Fibroblast of the aortic adventitia (primary cell): ENCODE measurements around the gene LEO1. TPM values are rescaled to one million over a fixed set of nuclear protein-coding genes. Genes with fewer than 3 reads are reported as not detected.
A peak's percentile ranks its signal among the peaks of the same experiment; 100 is the strongest.
"Not testable (repeated sequence)": the region's sequence is repeated elsewhere in the genome, so short reads cannot be mapped to it uniquely, and the experiment has no call there.

ENCODE experiments used
- DNase-seq: peaks from one replicate; pipeline ENCODE4 v3.0.0-alpha.2; 2010; ENCODE audit warnings: low read depth
- H3K4me3 ChIP-seq: 2 replicates; pipeline ENCODE4 v1.5.1; 2011; ENCODE audit warnings: low read depth, mild to moderate bottlenecking, control low read depth, low read length, moderate library complexity
- CTCF ChIP-seq: IDR thresholded peaks from 2 replicates; pipeline ENCODE4 v1.5.1; 2011; ENCODE audit warnings: mild to moderate bottlenecking, low read length, control low read depth, inconsistent platforms; ENCODE audit not compliant: insufficient read depth
- total RNA-seq: library from RNA; depleted of rRNA; stranded (reverse); fragments of >200 nt; gene quantifications from 2 replicates; pipeline ENCODE4 v1.2.3, GENCODE V29; 2012; ENCODE audit warnings: low replicate concordance

Gene LEO1
- total RNA-seq, 1 donor = 21.3 TPM

- peak; percentile 28 for DNase-seq
- no peak overlapping the region for H3K4me3 ChIP-seq
- no peak for TF ChIP-seq CTCF
Observed at GRCh38 chr15:52003710-52004109, 32.1 kb upstream of the LEO1 start.

GRCh38 chr15:52003089-52003488, 31.5 kb upstream of the LEO1 start:
- H3K4me3 ChIP-seq, DNase-seq: not testable (repeated sequence)

GRCh38 chr15:52002351-52002750, 30.8 kb upstream of the LEO1 start:
- no peak overlapping the region for H3K4me3 ChIP-seq
- no peak for DNase-seq
- no peak for TF ChIP-seq CTCF

GRCh38 chr15:51992953-51993352, 21.4 kb upstream of the LEO1 start:
- no peak for DNase-seq
- H3K4me3 ChIP-seq = no peak overlapping the region
- TF ChIP-seq CTCF = no peak

GRCh38 chr15:51991141-51991540, 19.6 kb upstream of the LEO1 start:
- TF ChIP-seq CTCF = no peak
- no peak overlapping the region for H3K4me3 ChIP-seq
- no peak for DNase-seq

- TF ChIP-seq CTCF = no peak
- no peak for DNase-seq
Observed at GRCh38 chr15:51982770-51983103, 11.2 kb upstream of the LEO1 start.

GRCh38 chr15:51982013-51982769, 10.6 kb upstream of the LEO1 start:
- TF ChIP-seq CTCF = peak; percentile 56
- peak overlapping the region; percentile 59 for H3K4me3 ChIP-seq
- DNase-seq = peak; percentile 90

More at GRCh38 chr15:51982770-51983103, 11.2 kb upstream of the LEO1 start:
- H3K4me3 ChIP-seq = no peak overlapping the region
